Ishikawa (cell line): ENCODE data around the gene FASTK.

Experiments used
- CEBPB ChIP-seq: IDR thresholded peaks from 2 replicates; pipeline ENCODE4 v1.6.1; 2012
- EGR1 ChIP-seq: IDR thresholded peaks from 2 replicates; pipeline ENCODE4 v1.6.1; 2012
- EP300 ChIP-seq: IDR thresholded peaks from 2 replicates; pipeline ENCODE4 v1.6.1; 2012; ENCODE audit warnings: borderline replicate concordance
- FOXM1 ChIP-seq: IDR thresholded peaks from 2 replicates; pipeline ENCODE4 v1.6.1; 2012; ENCODE audit warnings: low read depth, borderline replicate concordance
- TAF1 ChIP-seq: IDR thresholded peaks from 2 replicates; pipeline ENCODE4 v1.6.1; 2012; ENCODE audit warnings: low read depth, mild to moderate bottlenecking
- TF ChIP-seq, protein P1 (sequence below): IDR thresholded peaks from 2 replicates; pipeline ENCODE4 v1.6.1; 2012
- TF ChIP-seq, protein P2 (sequence below): IDR thresholded peaks from 2 replicates; pipeline ENCODE4 v1.6.1; 2012

DNA sequence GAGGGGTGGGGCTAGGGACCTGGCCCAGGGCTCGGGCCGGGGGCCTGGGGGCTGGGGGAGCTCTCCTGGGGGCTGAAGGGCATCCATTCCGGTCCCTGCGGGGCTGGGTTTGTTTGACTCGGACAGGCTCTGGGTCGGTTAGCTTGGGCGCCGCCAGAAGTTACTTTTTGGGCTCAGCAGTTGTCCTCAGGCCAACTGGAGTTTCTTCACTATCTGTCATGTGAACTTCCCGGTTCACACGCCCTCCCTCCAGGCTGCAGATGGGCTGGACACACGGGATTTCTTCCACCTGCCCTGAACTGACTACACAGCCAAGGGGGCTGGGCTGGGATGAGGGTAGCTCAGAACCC is 17.4 kb downstream of the FASTK start:
- TF ChIP-seq CEBPB, result no peak
- no peak for TF ChIP-seq FOXM1
- no peak for TF ChIP-seq EP300
- TF ChIP-seq TAF1, result no peak
- no peak for TF ChIP-seq EGR1
- TF ChIP-seq, protein P1, sequence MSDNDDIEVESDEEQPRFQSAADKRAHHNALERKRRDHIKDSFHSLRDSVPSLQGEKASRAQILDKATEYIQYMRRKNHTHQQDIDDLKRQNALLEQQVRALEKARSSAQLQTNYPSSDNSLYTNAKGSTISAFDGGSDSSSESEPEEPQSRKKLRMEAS, result no peak
- TF ChIP-seq, protein P2, sequence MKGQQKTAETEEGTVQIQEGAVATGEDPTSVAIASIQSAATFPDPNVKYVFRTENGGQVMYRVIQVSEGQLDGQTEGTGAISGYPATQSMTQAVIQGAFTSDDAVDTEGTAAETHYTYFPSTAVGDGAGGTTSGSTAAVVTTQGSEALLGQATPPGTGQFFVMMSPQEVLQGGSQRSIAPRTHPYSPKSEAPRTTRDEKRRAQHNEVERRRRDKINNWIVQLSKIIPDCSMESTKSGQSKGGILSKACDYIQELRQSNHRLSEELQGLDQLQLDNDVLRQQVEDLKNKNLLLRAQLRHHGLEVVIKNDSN, result no peak
